C4-2B (cell line): ENCODE data around the gene MED12L.

ENCODE experiments used
- ZFX ChIP-seq: fragments of 450-650 bp; IDR thresholded peaks from 2 replicates; pipeline ENCODE4 v1.6.1; 2017
- TF ChIP-seq, protein P1 (sequence below): fragments of 450-650 bp; conservative IDR thresholded peaks from 2 replicates; pipeline ENCODE4 v1.5.1; 2017; ENCODE audit warnings: mild to moderate bottlenecking

DNA sequence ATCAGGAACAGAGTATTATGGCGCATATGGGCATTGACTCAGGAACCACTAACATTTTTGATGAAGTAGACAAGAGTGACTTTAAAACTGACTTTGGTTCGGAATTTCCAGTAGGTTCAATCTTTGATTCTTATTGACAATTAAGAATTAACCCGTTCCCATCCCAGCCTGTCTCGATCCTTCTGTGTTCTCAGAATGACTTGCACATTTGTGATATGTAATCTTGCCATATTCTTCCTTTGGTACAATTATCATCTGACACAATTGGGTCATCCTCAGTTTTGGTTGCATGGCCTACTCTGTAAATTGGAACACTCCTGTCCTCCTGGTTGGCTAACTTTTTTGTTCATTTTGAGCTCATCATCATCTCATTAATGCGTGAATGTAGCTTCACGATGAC lies 107.1 kb downstream of the MED12L start:
- TF ChIP-seq, protein P1, sequence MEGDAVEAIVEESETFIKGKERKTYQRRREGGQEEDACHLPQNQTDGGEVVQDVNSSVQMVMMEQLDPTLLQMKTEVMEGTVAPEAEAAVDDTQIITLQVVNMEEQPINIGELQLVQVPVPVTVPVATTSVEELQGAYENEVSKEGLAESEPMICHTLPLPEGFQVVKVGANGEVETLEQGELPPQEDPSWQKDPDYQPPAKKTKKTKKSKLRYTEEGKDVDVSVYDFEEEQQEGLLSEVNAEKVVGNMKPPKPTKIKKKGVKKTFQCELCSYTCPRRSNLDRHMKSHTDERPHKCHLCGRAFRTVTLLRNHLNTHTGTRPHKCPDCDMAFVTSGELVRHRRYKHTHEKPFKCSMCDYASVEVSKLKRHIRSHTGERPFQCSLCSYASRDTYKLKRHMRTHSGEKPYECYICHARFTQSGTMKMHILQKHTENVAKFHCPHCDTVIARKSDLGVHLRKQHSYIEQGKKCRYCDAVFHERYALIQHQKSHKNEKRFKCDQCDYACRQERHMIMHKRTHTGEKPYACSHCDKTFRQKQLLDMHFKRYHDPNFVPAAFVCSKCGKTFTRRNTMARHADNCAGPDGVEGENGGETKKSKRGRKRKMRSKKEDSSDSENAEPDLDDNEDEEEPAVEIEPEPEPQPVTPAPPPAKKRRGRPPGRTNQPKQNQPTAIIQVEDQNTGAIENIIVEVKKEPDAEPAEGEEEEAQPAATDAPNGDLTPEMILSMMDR, result no peak
- TF ChIP-seq ZFX, result no peak
